Measurements from ENCODE around the gene SAMD1.

Gene SAMD1

DNA sequence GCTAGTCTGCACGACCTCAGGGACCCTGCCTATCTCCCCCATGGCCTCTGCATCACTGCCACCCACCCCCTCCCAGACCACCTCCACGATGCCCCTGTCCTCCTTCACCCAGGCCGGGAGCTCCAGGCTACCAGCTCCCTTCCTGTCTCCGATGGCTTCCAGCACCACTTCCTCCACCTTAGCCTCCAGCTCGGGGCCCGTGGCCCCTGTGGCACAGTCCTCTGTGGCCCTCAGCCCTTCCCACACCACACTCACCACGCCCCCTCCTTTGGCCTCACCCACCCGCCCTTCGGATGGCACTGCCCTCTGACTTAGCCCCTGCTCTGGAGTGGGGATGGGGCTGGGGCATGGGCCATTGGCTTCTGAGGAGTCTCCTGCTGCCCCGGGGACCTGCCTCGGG lies 35.8 kb downstream of the SAMD1 start:
- no peak overlapping the region for H3K4me3 ChIP-seq (ENCODE audit: severe bottlenecking)
- no peaks in the 10 kb centered on the region for H3K4me1 ChIP-seq (ENCODE audit: insufficient read depth, poor library complexity, severe bottlenecking)
- no peaks in the 10 kb centered on the region for H3K9me3 ChIP-seq (ENCODE audit: severe bottlenecking)
- no peak for ATAC-seq (ENCODE audit: low read depth)
- DNase-seq (ENCODE audit: low spot score), result no peak
- H3K27ac ChIP-seq (ENCODE audit: poor library complexity, severe bottlenecking), result no peak overlapping the region
- TF ChIP-seq, protein P1, sequence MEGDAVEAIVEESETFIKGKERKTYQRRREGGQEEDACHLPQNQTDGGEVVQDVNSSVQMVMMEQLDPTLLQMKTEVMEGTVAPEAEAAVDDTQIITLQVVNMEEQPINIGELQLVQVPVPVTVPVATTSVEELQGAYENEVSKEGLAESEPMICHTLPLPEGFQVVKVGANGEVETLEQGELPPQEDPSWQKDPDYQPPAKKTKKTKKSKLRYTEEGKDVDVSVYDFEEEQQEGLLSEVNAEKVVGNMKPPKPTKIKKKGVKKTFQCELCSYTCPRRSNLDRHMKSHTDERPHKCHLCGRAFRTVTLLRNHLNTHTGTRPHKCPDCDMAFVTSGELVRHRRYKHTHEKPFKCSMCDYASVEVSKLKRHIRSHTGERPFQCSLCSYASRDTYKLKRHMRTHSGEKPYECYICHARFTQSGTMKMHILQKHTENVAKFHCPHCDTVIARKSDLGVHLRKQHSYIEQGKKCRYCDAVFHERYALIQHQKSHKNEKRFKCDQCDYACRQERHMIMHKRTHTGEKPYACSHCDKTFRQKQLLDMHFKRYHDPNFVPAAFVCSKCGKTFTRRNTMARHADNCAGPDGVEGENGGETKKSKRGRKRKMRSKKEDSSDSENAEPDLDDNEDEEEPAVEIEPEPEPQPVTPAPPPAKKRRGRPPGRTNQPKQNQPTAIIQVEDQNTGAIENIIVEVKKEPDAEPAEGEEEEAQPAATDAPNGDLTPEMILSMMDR (IDR thresholded peaks at IDR 0.05; ENCODE audit: poor library complexity, severe bottlenecking), result no peak
- H3K27me3 ChIP-seq (ENCODE audit: insufficient read depth, poor library complexity, severe bottlenecking), result peaks cover 16% of the 10 kb centered on the region
- no peaks in the 10 kb centered on the region for H3K36me3 ChIP-seq (ENCODE audit: low read depth)

DNA sequence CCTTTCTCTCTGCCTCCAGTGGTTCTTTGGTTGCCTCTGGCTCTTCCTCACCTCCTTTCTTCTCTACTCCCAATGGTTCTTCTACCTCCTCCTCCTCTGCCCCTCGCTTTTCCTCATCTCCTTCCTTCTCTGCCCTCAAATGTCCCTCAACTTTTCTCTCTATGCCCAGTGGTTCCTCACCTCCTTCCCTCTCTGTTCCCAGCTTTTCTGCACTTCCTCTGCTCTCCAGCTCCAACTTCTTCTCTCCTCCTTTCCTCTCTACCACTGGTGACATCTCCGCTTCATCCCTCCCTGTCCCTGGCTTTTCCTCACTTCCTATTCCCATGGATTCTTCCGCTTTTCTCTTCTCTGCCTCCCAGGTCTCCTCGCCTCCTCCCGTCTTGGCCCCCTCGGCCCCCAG lies 36.5 kb downstream of the SAMD1 start:
- Histone ChIP-seq H3K4me3 (ENCODE audit: severe bottlenecking) (no peak overlapping the region), H3K27me3 (ENCODE audit: insufficient read depth, poor library complexity, severe bottlenecking) (peaks cover 14% of the 10 kb centered on the region), H3K27ac (ENCODE audit: poor library complexity, severe bottlenecking) (no peak overlapping the region), H3K9me3 (ENCODE audit: severe bottlenecking) (no peaks in the 10 kb centered on the region), H3K4me1 (ENCODE audit: insufficient read depth, poor library complexity, severe bottlenecking) (no peaks in the 10 kb centered on the region), H3K36me3 (ENCODE audit: low read depth) (no peaks in the 10 kb centered on the region)
- TF ChIP-seq, protein P1 (IDR thresholded peaks at IDR 0.05; ENCODE audit: poor library complexity, severe bottlenecking), result no peak
- DNase-seq (ENCODE audit: low spot score) (no peak), ATAC-seq (ENCODE audit: low read depth) (no peak)

DNA sequence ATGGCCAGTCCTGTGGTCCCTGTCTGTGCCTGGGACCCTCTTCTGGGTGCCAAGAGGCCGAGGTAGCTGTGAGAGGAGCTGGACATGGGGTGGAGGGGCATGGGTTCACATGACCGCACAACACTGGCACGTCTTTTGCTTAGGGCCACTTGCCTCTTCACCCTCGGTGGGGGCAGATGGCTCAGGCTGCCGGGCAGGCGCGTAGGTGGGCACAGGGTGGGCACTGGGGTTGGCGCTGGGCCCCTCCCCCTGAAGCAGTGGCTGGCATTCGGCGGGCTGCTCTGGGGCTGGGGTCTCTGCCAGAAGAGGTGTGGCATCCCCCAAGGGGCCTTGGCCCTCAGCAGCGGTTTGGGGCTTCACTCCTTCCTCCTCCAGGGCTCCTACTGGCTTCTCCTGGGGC lies 37.1 kb downstream of the SAMD1 start:
- H3K27ac ChIP-seq (ENCODE audit: poor library complexity, severe bottlenecking), result no peak overlapping the region
- H3K36me3 ChIP-seq (ENCODE audit: low read depth), result no peaks in the 10 kb centered on the region
- DNase-seq (ENCODE audit: low spot score) (no peak), ATAC-seq (ENCODE audit: low read depth) (no peak)
- H3K4me1 ChIP-seq (ENCODE audit: insufficient read depth, poor library complexity, severe bottlenecking), result no peaks in the 10 kb centered on the region
- no peak overlapping the region for H3K4me3 ChIP-seq (ENCODE audit: severe bottlenecking)
- no peaks in the 10 kb centered on the region for H3K9me3 ChIP-seq (ENCODE audit: severe bottlenecking)
- TF ChIP-seq, protein P1 (IDR thresholded peaks at IDR 0.05; ENCODE audit: poor library complexity, severe bottlenecking), result no peak
- H3K27me3 ChIP-seq (ENCODE audit: insufficient read depth, poor library complexity, severe bottlenecking), result peaks cover 8% of the 10 kb centered on the region

DNA sequence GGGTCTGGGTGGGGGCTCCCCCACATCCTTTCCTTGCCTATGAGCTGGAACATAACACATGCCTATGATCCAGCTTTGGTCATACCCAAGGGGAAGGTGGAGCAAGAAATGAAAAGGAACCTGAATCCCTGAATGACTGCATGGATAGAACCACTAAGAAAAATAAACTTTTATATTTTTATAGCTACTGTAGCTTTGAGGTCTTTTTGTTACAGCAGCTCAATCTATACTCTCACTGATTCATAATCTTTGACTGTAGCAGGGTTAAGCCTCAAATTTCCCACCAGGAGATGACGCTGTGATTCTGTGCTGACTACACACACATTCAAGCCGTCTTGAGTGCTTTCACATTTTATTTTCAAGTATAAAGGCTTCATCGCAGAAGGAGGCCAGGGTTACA lies 37.5 kb downstream of the SAMD1 start:
- Histone ChIP-seq H3K36me3 (ENCODE audit: low read depth) (no peaks in the 10 kb centered on the region), H3K9me3 (ENCODE audit: severe bottlenecking) (no peaks in the 10 kb centered on the region), H3K27me3 (ENCODE audit: insufficient read depth, poor library complexity, severe bottlenecking) (peaks cover 3% of the 10 kb centered on the region), H3K27ac (ENCODE audit: poor library complexity, severe bottlenecking) (no peak overlapping the region), H3K4me3 (ENCODE audit: severe bottlenecking) (no peak overlapping the region), H3K4me1 (ENCODE audit: insufficient read depth, poor library complexity, severe bottlenecking) (no peaks in the 10 kb centered on the region)
- TF ChIP-seq, protein P1 (IDR thresholded peaks at IDR 0.05; ENCODE audit: poor library complexity, severe bottlenecking), result no peak
- DNase-seq (ENCODE audit: low spot score) (no peak), ATAC-seq (ENCODE audit: low read depth) (no peak)

DNA sequence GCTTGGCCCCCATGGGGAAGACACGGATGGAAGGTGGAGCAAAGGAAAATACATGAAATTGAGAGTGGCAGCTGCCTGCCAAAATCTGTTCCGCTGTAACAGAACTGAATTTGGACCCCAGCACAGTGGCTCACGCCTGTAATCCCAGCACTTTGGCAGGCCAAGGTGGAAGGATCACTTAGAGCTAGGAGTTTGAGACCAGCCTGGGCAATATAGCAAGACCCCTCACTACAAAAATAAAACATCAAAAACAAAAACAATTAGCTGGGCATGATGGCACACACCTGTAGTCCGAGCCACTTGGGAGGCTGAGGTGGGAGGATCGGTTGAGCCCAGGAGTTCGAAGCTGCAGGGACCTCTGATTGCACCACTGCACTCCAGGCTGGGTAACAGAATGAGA lies 38.1 kb downstream of the SAMD1 start:
- TF ChIP-seq, protein P1 (IDR thresholded peaks at IDR 0.05; ENCODE audit: poor library complexity, severe bottlenecking), result no peak
- no peak overlapping the region for H3K4me3 ChIP-seq (ENCODE audit: severe bottlenecking)
- H3K4me1 ChIP-seq (ENCODE audit: insufficient read depth, poor library complexity, severe bottlenecking), result no peaks in the 10 kb centered on the region
- no peaks in the 10 kb centered on the region for H3K36me3 ChIP-seq (ENCODE audit: low read depth)
- DNase-seq (ENCODE audit: low spot score) (no peak), ATAC-seq (ENCODE audit: low read depth) (no peak)
- H3K27me3 ChIP-seq (ENCODE audit: insufficient read depth, poor library complexity, severe bottlenecking), result no peaks in the 10 kb centered on the region
- H3K27ac ChIP-seq (ENCODE audit: poor library complexity, severe bottlenecking), result no peak overlapping the region
- H3K9me3 ChIP-seq (ENCODE audit: severe bottlenecking), result no peaks in the 10 kb centered on the region
